A549 (cell line): ENCODE results near the gene METTL17. TPM values are rescaled to one million over a fixed set of nuclear protein-coding genes. Genes with fewer than 3 reads are reported as not detected.

Experiments
- polyA plus RNA-seq, 4 experiments: library from polyadenylated mRNA; depleted of rRNA in 3 of 4; stranded (reverse); fragments of >200 nt; fragmentation: RNase III in 1 of 4; extraction: RNeasy Plus Mini Kit Qiagen cat#74134 plus additional on column Dnase treatment in 1 of 4; gene quantifications; 2 replicates in 3 of 4; 3 replicates in 1 of 4; pipeline ENCODE4 v1.2.3, GENCODE V29; 2011 to 2017
- small RNA-seq, 6 experiments: library from RNA; depleted of rRNA; stranded (forward); fragments of <200 nt; gene quantifications; one replicate each; pipeline ENCODE3, GENCODE V24; 2012

Gene METTL17
- polyA plus RNA-seq, 2 of the 4 experiments (the other 2 are of a cell fraction), result 81.4 to 116 TPM

Small RNA genes lying within 50 kb of the gene (small RNA-seq; reads per million reads assigned to genes)
- gene RN7SL189P, result 0 reads per million in 6 experiments

Other genes with a start within 250 kb of the METTL17 start
- gene EDDM3A, start 244.1 kb upstream of the METTL17 start, polyA plus RNA-seq (2011; rRNA removed), result not detected in 2 replicates
- gene EDDM3A, start 244.1 kb upstream of the METTL17 start, polyA plus RNA-seq (2017; fragmentation: RNase III; extraction: RNeasy Plus Mini Kit Qiagen cat#74134 plus additional on column Dnase treatment), result not detected in 3 replicates
- gene EDDM3B, start 221.6 kb upstream of the METTL17 start, polyA plus RNA-seq (2011; rRNA removed), result not detected in 2 replicates
- gene EDDM3B, start 221.6 kb upstream of the METTL17 start, polyA plus RNA-seq (2017; fragmentation: RNase III; extraction: RNeasy Plus Mini Kit Qiagen cat#74134 plus additional on column Dnase treatment), result not detected in 3 replicates
- not detected in 2 replicates for gene RNASE6, start 208.7 kb upstream of the METTL17 start, polyA plus RNA-seq (2011; rRNA removed)
- gene RNASE6, start 208.7 kb upstream of the METTL17 start, polyA plus RNA-seq (2017; fragmentation: RNase III; extraction: RNeasy Plus Mini Kit Qiagen cat#74134 plus additional on column Dnase treatment), result not detected in 3 replicates
- gene RNASE1, start 187.1 kb upstream of the METTL17 start, polyA plus RNA-seq (2011; rRNA removed), result 0.98 and 1.1 TPM in 2 replicates
- 0.13 to 0.55 TPM (median 0.16 TPM) in 3 replicates for gene RNASE1, start 187.1 kb upstream of the METTL17 start, polyA plus RNA-seq (2017; fragmentation: RNase III; extraction: RNeasy Plus Mini Kit Qiagen cat#74134 plus additional on column Dnase treatment)
- gene RNASE3, start 98.6 kb upstream of the METTL17 start, polyA plus RNA-seq (2011; rRNA removed), result not detected in 2 replicates
- gene RNASE3, start 98.6 kb upstream of the METTL17 start, polyA plus RNA-seq (2017; fragmentation: RNase III; extraction: RNeasy Plus Mini Kit Qiagen cat#74134 plus additional on column Dnase treatment), result not detected in 3 replicates
- gene RNASE2, start 34.5 kb upstream of the METTL17 start, polyA plus RNA-seq (2011; rRNA removed), result not detected in 2 replicates
- not detected in 3 replicates for gene RNASE2, start 34.5 kb upstream of the METTL17 start, polyA plus RNA-seq (2017; fragmentation: RNase III; extraction: RNeasy Plus Mini Kit Qiagen cat#74134 plus additional on column Dnase treatment)
- 0.09 TPM in 1 of 2 replicates, not detected in the other for gene SLC39A2, start 9.3 kb downstream of the METTL17 start, polyA plus RNA-seq (2011; rRNA removed)
- 0.07 to 0.17 TPM in 2 of 3 replicates, not detected in the other for gene SLC39A2, start 9.3 kb downstream of the METTL17 start, polyA plus RNA-seq (2017; fragmentation: RNase III; extraction: RNeasy Plus Mini Kit Qiagen cat#74134 plus additional on column Dnase treatment)
- 6.8 and 8.8 TPM in 2 replicates for gene NDRG2, start 35.1 kb downstream of the METTL17 start, polyA plus RNA-seq (2011; rRNA removed)
- 3.6 to 4.7 TPM (median 4.1 TPM) in 3 replicates for gene NDRG2, start 35.1 kb downstream of the METTL17 start, polyA plus RNA-seq (2017; fragmentation: RNase III; extraction: RNeasy Plus Mini Kit Qiagen cat#74134 plus additional on column Dnase treatment)
- not detected in 2 replicates for gene TPPP2, start 40.2 kb downstream of the METTL17 start, polyA plus RNA-seq (2011; rRNA removed)
- not detected in 3 replicates for gene TPPP2, start 40.2 kb downstream of the METTL17 start, polyA plus RNA-seq (2017; fragmentation: RNase III; extraction: RNeasy Plus Mini Kit Qiagen cat#74134 plus additional on column Dnase treatment)
- gene RNASE13, start 44.8 kb downstream of the METTL17 start, polyA plus RNA-seq (2011; rRNA removed), result not detected in 2 replicates
- not detected in 3 replicates for gene RNASE13, start 44.8 kb downstream of the METTL17 start, polyA plus RNA-seq (2017; fragmentation: RNase III; extraction: RNeasy Plus Mini Kit Qiagen cat#74134 plus additional on column Dnase treatment)
- gene RNASE7, start 52.4 kb downstream of the METTL17 start, polyA plus RNA-seq (2011; rRNA removed), result not detected in 2 replicates
- gene RNASE7, start 52.4 kb downstream of the METTL17 start, polyA plus RNA-seq (2017; fragmentation: RNase III; extraction: RNeasy Plus Mini Kit Qiagen cat#74134 plus additional on column Dnase treatment), result not detected in 3 replicates
- gene RNASE8, start 67.8 kb downstream of the METTL17 start, polyA plus RNA-seq (2011; rRNA removed), result not detected in 2 replicates
- not detected in 3 replicates for gene RNASE8, start 67.8 kb downstream of the METTL17 start, polyA plus RNA-seq (2017; fragmentation: RNase III; extraction: RNeasy Plus Mini Kit Qiagen cat#74134 plus additional on column Dnase treatment)
- gene ARHGEF40, start 80.3 kb downstream of the METTL17 start, polyA plus RNA-seq (2011; rRNA removed), result 7.8 and 12.9 TPM in 2 replicates
- 7.9 to 9.9 TPM (median 9.6 TPM) in 3 replicates for gene ARHGEF40, start 80.3 kb downstream of the METTL17 start, polyA plus RNA-seq (2017; fragmentation: RNase III; extraction: RNeasy Plus Mini Kit Qiagen cat#74134 plus additional on column Dnase treatment)
- 17.3 and 18.5 TPM in 2 replicates for gene ZNF219, start 108.7 kb downstream of the METTL17 start, polyA plus RNA-seq (2011; rRNA removed)
- 21.5 to 31.0 TPM (median 29.8 TPM) in 3 replicates for gene ZNF219, start 108.7 kb downstream of the METTL17 start, polyA plus RNA-seq (2017; fragmentation: RNase III; extraction: RNeasy Plus Mini Kit Qiagen cat#74134 plus additional on column Dnase treatment)
- gene TMEM253, start 111.1 kb downstream of the METTL17 start, polyA plus RNA-seq (2011; rRNA removed), result 0.81 and 1.0 TPM in 2 replicates
- 0.54 to 0.83 TPM (median 0.64 TPM) in 3 replicates for gene TMEM253, start 111.1 kb downstream of the METTL17 start, polyA plus RNA-seq (2017; fragmentation: RNase III; extraction: RNeasy Plus Mini Kit Qiagen cat#74134 plus additional on column Dnase treatment)
- not detected in 2 replicates for gene OR5AU1, start 166.1 kb downstream of the METTL17 start, polyA plus RNA-seq (2011; rRNA removed)
- not detected in 3 replicates for gene OR5AU1, start 166.1 kb downstream of the METTL17 start, polyA plus RNA-seq (2017; fragmentation: RNase III; extraction: RNeasy Plus Mini Kit Qiagen cat#74134 plus additional on column Dnase treatment)